Nephron progenitor cell (in vitro differentiated cells): ENCODE results near the gene ANAPC16.

ENCODE experiments used
- DNase-seq: peaks from one replicate; pipeline ENCODE4 v3.0.0; 2021
- H3K27ac Mint-ChIP-seq: 2 replicates; pipeline ENCODE4 v1.8.0; 2021; ENCODE audit warnings: mild to moderate bottlenecking, moderate library complexity, mixed read lengths
- H3K27me3 Mint-ChIP-seq: 2 replicates; pipeline ENCODE4 v1.8.0; 2021; ENCODE audit warnings: mild to moderate bottlenecking, low read depth, mixed read lengths; ENCODE audit not compliant: poor library complexity
- H3K36me3 Mint-ChIP-seq: 2 replicates; pipeline ENCODE4 v1.8.0; 2021; ENCODE audit warnings: low read depth, mixed read lengths
- H3K4me1 Mint-ChIP-seq: 2 replicates; pipeline ENCODE4 v1.8.0; 2021; ENCODE audit warnings: mixed read lengths
- H3K4me3 Mint-ChIP-seq: 2 replicates; pipeline ENCODE4 v1.8.0; 2021; ENCODE audit warnings: mild to moderate bottlenecking, moderate library complexity, mixed read lengths
- H3K9me3 Mint-ChIP-seq: 2 replicates; pipeline ENCODE4 v1.8.0; 2021; ENCODE audit warnings: mild to moderate bottlenecking, moderate library complexity, mixed read lengths
- TF ChIP-seq, protein P1 (sequence below): fragments of 200-600 bp; sonication (generic); IDR thresholded peaks from 2 replicates; pipeline ENCODE4 v1.5.0; 2021; ENCODE audit warnings: antibody characterized with exemption

Gene ANAPC16

DNA sequence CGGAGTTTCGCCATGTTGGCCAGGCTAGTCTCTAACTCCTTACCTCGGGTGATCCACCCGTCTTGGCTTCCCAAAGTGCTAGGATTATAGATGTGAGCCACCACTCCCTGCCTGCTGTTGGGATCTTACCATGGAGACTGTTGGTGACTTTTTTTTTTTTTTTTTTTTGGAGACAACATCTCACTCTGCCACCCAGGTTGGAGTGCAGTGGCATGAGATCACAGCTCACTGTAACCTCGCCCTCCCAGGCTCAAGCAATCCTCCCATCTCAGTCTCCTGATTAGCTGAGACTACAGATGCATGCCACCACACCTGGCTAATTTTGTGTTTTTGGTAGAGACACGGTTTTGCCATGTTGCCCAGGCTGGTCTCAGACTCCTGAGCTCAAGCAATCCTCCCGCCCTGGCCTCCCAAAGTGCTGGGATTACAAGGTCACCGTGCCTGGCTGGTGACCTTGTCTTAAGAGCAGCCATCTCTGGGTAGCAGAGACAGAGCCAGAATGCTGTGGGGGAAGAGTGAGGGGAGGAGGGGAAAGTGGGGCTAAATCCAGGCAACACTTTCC is 26.0 kb downstream of the ANAPC16 start:
- no peak overlapping the region for H3K27ac Mint-ChIP-seq
- TF ChIP-seq, protein P1, sequence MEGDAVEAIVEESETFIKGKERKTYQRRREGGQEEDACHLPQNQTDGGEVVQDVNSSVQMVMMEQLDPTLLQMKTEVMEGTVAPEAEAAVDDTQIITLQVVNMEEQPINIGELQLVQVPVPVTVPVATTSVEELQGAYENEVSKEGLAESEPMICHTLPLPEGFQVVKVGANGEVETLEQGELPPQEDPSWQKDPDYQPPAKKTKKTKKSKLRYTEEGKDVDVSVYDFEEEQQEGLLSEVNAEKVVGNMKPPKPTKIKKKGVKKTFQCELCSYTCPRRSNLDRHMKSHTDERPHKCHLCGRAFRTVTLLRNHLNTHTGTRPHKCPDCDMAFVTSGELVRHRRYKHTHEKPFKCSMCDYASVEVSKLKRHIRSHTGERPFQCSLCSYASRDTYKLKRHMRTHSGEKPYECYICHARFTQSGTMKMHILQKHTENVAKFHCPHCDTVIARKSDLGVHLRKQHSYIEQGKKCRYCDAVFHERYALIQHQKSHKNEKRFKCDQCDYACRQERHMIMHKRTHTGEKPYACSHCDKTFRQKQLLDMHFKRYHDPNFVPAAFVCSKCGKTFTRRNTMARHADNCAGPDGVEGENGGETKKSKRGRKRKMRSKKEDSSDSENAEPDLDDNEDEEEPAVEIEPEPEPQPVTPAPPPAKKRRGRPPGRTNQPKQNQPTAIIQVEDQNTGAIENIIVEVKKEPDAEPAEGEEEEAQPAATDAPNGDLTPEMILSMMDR = no peak
- peaks cover 11% of the 10 kb centered on the region for H3K36me3 Mint-ChIP-seq
- H3K27me3 Mint-ChIP-seq = peaks cover 13% of the 10 kb centered on the region
- H3K4me3 Mint-ChIP-seq = no peak overlapping the region
- no peaks in the 10 kb centered on the region for H3K9me3 Mint-ChIP-seq
- H3K4me1 Mint-ChIP-seq = peaks cover 65% of the 10 kb centered on the region
- DNase-seq = no peak

DNA sequence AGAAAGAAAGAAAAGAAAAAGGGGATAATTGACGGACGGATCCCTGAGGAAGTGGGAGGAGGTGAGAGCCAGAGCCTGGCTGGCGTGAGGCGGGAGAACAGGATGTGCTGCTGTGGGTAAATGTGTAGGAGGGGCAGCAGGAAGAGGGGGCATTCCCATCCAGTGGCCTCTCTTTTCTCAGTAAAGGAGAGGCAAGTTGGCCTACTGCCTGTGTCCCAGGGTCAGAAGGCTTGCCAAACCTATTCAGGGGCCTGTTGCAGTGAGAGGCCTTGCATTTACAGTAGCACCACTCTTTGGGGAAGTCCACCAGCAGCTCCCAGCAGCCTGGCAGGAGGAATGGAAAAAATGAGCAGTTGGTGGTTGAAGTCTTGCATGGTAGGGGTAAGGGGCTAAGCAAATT is 26.9 kb downstream of the ANAPC16 start:
- no peak for DNase-seq

GRCh38 chr10:72243822-72244437 is 28.1 kb downstream of the ANAPC16 start:
- TF ChIP-seq, protein P1 = no peak
- Mint-ChIP-seq H3K36me3 (peaks cover 4% of the 10 kb centered on the region), H3K9me3 (no peaks in the 10 kb centered on the region), H3K4me3 (no peak overlapping the region), H3K27me3 (peaks cover 9% of the 10 kb centered on the region), H3K4me1 (peaks cover 79% of the 10 kb centered on the region), H3K27ac (peak overlapping the region; percentile 71)
- no peak for DNase-seq

More for the DNA sequence above, 26.9 kb downstream of the ANAPC16 start:
- Mint-ChIP-seq H3K4me3 (peak overlapping the region; percentile 48), H3K27ac (peak overlapping the region; percentile 97), H3K36me3 (peaks cover 5% of the 10 kb centered on the region), H3K4me1 (peaks cover 66% of the 10 kb centered on the region), H3K27me3 (peaks cover 13% of the 10 kb centered on the region), H3K9me3 (no peaks in the 10 kb centered on the region)
- TF ChIP-seq, protein P1 = no peak

GRCh38 chr10:72244573-72245038 is 28.8 kb downstream of the ANAPC16 start:
- H3K4me3 Mint-ChIP-seq = peak overlapping the region; percentile 13
- peak overlapping the region; percentile 71 for H3K27ac Mint-ChIP-seq
- H3K27me3 Mint-ChIP-seq = peaks cover 8% of the 10 kb centered on the region
- peaks cover 4% of the 10 kb centered on the region for H3K36me3 Mint-ChIP-seq
- H3K4me1 Mint-ChIP-seq = peaks cover 78% of the 10 kb centered on the region
- DNase-seq = no peak
- TF ChIP-seq, protein P1 = no peak
- no peaks in the 10 kb centered on the region for H3K9me3 Mint-ChIP-seq

GRCh38 chr10:72245949-72246525 is 30.2 kb downstream of the ANAPC16 start:
- H3K9me3 Mint-ChIP-seq = no peaks in the 10 kb centered on the region
- no peak overlapping the region for H3K4me3 Mint-ChIP-seq
- TF ChIP-seq, protein P1 = no peak
- peaks cover 4% of the 10 kb centered on the region for H3K36me3 Mint-ChIP-seq
- peaks cover 78% of the 10 kb centered on the region for H3K4me1 Mint-ChIP-seq
- no peak for DNase-seq
- H3K27ac Mint-ChIP-seq = peak overlapping the region; percentile 54
- H3K27me3 Mint-ChIP-seq = peaks cover 8% of the 10 kb centered on the region
